ENCODE results near the gene ELOVL7.

DNA sequence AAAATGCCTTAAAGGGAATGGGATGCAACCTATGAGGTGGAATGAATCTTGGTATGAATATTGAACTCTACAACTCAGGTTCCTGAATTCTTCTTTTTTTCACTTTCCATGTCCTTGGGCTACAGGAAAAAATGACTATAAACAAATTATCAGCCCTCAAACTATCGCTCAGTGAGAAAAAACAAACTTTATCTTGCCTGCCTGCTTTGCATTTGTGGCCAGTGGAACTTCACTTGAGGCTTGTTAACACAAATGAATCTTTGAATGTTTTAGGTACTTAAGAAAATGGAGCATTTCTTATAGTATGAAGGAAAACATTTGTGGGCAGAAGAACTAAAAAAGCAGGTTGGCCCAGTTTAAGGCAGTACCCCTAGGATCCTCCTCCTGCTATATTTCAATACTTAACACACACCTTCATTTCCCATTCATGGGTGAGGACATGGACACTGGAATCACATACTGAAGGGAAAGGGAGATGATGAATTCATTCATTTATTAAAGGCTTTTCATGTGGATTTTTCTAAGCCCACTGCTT is 34.1 kb downstream of the ELOVL7 start:
- TF ChIP-seq, protein P1, sequence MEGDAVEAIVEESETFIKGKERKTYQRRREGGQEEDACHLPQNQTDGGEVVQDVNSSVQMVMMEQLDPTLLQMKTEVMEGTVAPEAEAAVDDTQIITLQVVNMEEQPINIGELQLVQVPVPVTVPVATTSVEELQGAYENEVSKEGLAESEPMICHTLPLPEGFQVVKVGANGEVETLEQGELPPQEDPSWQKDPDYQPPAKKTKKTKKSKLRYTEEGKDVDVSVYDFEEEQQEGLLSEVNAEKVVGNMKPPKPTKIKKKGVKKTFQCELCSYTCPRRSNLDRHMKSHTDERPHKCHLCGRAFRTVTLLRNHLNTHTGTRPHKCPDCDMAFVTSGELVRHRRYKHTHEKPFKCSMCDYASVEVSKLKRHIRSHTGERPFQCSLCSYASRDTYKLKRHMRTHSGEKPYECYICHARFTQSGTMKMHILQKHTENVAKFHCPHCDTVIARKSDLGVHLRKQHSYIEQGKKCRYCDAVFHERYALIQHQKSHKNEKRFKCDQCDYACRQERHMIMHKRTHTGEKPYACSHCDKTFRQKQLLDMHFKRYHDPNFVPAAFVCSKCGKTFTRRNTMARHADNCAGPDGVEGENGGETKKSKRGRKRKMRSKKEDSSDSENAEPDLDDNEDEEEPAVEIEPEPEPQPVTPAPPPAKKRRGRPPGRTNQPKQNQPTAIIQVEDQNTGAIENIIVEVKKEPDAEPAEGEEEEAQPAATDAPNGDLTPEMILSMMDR (conservative IDR thresholded peaks at IDR 0.05 in 1 of 2, IDR thresholded peaks at IDR 0.05 in 1 of 2; ENCODE audit: low read depth in 1 of 2, low read length in 2 of 2): no peak
- TF ChIP-seq EZH2 (IDR thresholded peaks at IDR 0.05; ENCODE audit: low read length, missing control alignments): no peak

All from fibroblast of lung (primary cell).